ENCODE data around the gene PLAGL1.

- TF ChIP-seq CTCF (IDR thresholded peaks at IDR 0.05; ENCODE audit: insufficient read depth, low read depth, low read length) (no peak), EZH2 (IDR thresholded peaks at IDR 0.05; ENCODE audit: insufficient read depth, low read length) (no peak)
Measured at GRCh38 chr6:143952947-143953701, 54.9 kb downstream of the PLAGL1 start.

Data from astrocyte (in vitro differentiated cells and primary cell).